H1 (cell line): ENCODE data around the gene ZBTB47. TPM values are rescaled to one million over a fixed set of nuclear protein-coding genes. Genes with fewer than 3 reads are reported as not detected.

Experiments used
- CTCF ChIA-PET: fragments of 300-600 bp; sonication (Branson Sonifier 250); formaldehyde crosslinking; loops from one replicate; lab custom pipeline; 2021; ENCODE audit not compliant: partially characterized antibody; lab: Charles Lee
- POLR2A ChIA-PET: fragments of 300-600 bp; sonication (Branson Sonifier 250); formaldehyde crosslinking; loops from one replicate; lab custom pipeline; 2021; ENCODE audit warnings: inconsistent platforms; ENCODE audit not compliant: partially characterized antibody; lab: Charles Lee
- DNase-seq, 2 experiments: peaks; one replicate each; pipeline versions ENCODE4 v3.0.0 to v3.0.0-alpha.2; 2010 to 2022; ENCODE audit warnings: low spot score in 2 of 2, low read depth in 1 of 2, mixed read lengths in 1 of 2
- FAIRE-seq: peaks from 2 replicates; lab custom pipeline; 2011; peaks lifted over from hg19 to GRCh38; lab: Jason Lieb, UNC
- H2AFZ ChIP-seq: 2 replicates; pipeline ENCODE4 v1.8.1; 2012; ENCODE audit warnings: low read length, inconsistent platforms
- H2AK5ac ChIP-seq: 2 replicates; pipeline ENCODE4 v1.6.1; 2013; ENCODE audit warnings: low read depth, low read length
- H2BK120ac ChIP-seq: replicated peaks from 2 replicates; pipeline ENCODE3; 2013; ENCODE audit warnings: low read depth, low read length, inconsistent platforms
- H2BK12ac ChIP-seq: 2 replicates; pipeline ENCODE4 v1.6.1; 2013; ENCODE audit warnings: low read depth, low read length
- H2BK15ac ChIP-seq: 2 replicates; pipeline ENCODE4 v1.6.1; 2013; ENCODE audit warnings: low read length
- H2BK20ac ChIP-seq: 2 replicates; pipeline ENCODE4 v1.6.1; 2013; ENCODE audit warnings: low read length
- H2BK5ac ChIP-seq: 2 replicates; pipeline ENCODE4 v1.6.1; 2013; ENCODE audit warnings: low read depth, low read length
- H3K14ac ChIP-seq: 2 replicates; pipeline ENCODE4 v1.6.1; 2013; ENCODE audit warnings: inconsistent platforms; ENCODE audit not compliant: insufficient read length
- H3K18ac ChIP-seq: 2 replicates; pipeline ENCODE4 v1.6.1; 2013; ENCODE audit warnings: low read length; ENCODE audit errors: extremely low read depth
- H3K23ac ChIP-seq: 2 replicates; pipeline ENCODE4 v1.6.1; 2013; ENCODE audit warnings: inconsistent platforms; ENCODE audit not compliant: insufficient read length
- H3K23me2 ChIP-seq: 2 replicates; pipeline ENCODE4 v1.6.1; 2013; ENCODE audit warnings: low read depth, low read length
- H3K27ac ChIP-seq: 2 replicates; pipeline ENCODE4 v1.6.1; 2011; ENCODE audit warnings: low read depth, low read length, inconsistent platforms
- H3K27me3 ChIP-seq, 4 experiments: replicated peaks in 1 of 4; 1 replicate in 1 of 4; 2 replicates in 3 of 4; pipeline versions ENCODE4 v1.6.1 to v1.8.1; 2011 to 2013; ENCODE audit warnings: low read length in 3 of 4, mild to moderate bottlenecking in 3 of 4, inconsistent platforms in 2 of 4, mixed read lengths in 2 of 4, moderate library complexity in 1 of 4; ENCODE audit not compliant: control insufficient read depth in 3 of 4, insufficient read depth in 3 of 4; ENCODE audit errors: extremely low read depth in 1 of 4
- H3K36me3 ChIP-seq, 4 experiments: 2 replicates each; pipeline versions ENCODE4 v1.6.1 to v1.8.1; 2011 to 2013; ENCODE audit warnings: mild to moderate bottlenecking in 4 of 4, low read length in 3 of 4, moderate library complexity in 2 of 4, control low read depth in 1 of 4, inconsistent platforms in 1 of 4; ENCODE audit not compliant: insufficient read depth in 4 of 4, control insufficient read depth in 2 of 4
- H3K4ac ChIP-seq: replicated peaks from 2 replicates; pipeline ENCODE3; 2013; ENCODE audit warnings: low read length, low read depth, mixed read lengths, inconsistent platforms; ENCODE audit not compliant: insufficient read length
- H3K4me1 ChIP-seq, 4 experiments: replicated peaks in 1 of 4; 1 replicate in 1 of 4; 2 replicates in 3 of 4; pipeline versions ENCODE4 v1.6.1 to v1.8.1; 2011 to 2013; ENCODE audit warnings: low read length in 3 of 4, inconsistent platforms in 2 of 4, mixed read lengths in 1 of 4; ENCODE audit not compliant: insufficient read depth in 4 of 4, control insufficient read depth in 3 of 4
- H3K4me2 ChIP-seq, 2 experiments: 2 replicates each; pipeline versions ENCODE4 v1.6.1 to v1.8.1; 2011 to 2013; ENCODE audit warnings: low read depth in 2 of 2, low read length in 2 of 2, control low read depth in 1 of 2, inconsistent platforms in 1 of 2, mild to moderate bottlenecking in 1 of 2; ENCODE audit not compliant: insufficient read depth in 1 of 2
- H3K4me3 ChIP-seq, 4 experiments: fragments of 200-600, 300-600 bp in 1 of 4; sonication (generic), shearing (Covaris generic), sonication (Bioruptor Twin) in 1 of 4; 2 replicates each; pipeline versions ENCODE4 v1.5.1 to v1.8.1; 2011 to 2016; ENCODE audit warnings: low read length in 4 of 4, low read depth in 3 of 4, control low read depth in 2 of 4, inconsistent platforms in 2 of 4, mild to moderate bottlenecking in 2 of 4, mixed read lengths in 1 of 4, moderate library complexity in 1 of 4; ENCODE audit not compliant: insufficient read depth in 2 of 4; ENCODE audit errors: extremely low read depth in 1 of 4
- H3K56ac ChIP-seq: replicated peaks from 2 replicates; pipeline ENCODE3; 2013; ENCODE audit warnings: low read depth, mild to moderate bottlenecking, mixed read lengths, low read length, inconsistent platforms; ENCODE audit not compliant: insufficient read length
- H3K79me1 ChIP-seq: 2 replicates; pipeline ENCODE4 v1.6.1; 2013; ENCODE audit warnings: low read depth, low read length, control low read depth
- H3K79me2 ChIP-seq, 2 experiments: 2 replicates each; pipeline versions ENCODE4 v1.6.1 to v1.8.1; 2012 to 2013; ENCODE audit warnings: low read length in 2 of 2, mild to moderate bottlenecking in 2 of 2, inconsistent platforms in 1 of 2; ENCODE audit not compliant: insufficient read depth in 2 of 2, control insufficient read depth in 1 of 2
- H3K9ac ChIP-seq, 4 experiments: replicated peaks in 1 of 4; 1 replicate in 1 of 4; 2 replicates in 3 of 4; pipeline versions ENCODE4 v1.6.1 to v1.8.1; 2011 to 2013; ENCODE audit warnings: low read depth in 3 of 4, low read length in 3 of 4, control low read depth in 2 of 4, mild to moderate bottlenecking in 2 of 4, moderate library complexity in 2 of 4, inconsistent platforms in 1 of 4; ENCODE audit errors: extremely low read depth in 1 of 4
- H3K9me3 ChIP-seq, 2 experiments: 2 replicates each; pipeline versions ENCODE4 v1.6.1 to v1.8.1; 2012 to 2013; ENCODE audit warnings: mild to moderate bottlenecking in 2 of 2, moderate library complexity in 2 of 2, control low read depth in 1 of 2, inconsistent platforms in 1 of 2, low read depth in 1 of 2, low read length in 1 of 2, mixed read lengths in 1 of 2; ENCODE audit not compliant: insufficient read depth in 2 of 2
- H4K20me1 ChIP-seq, 2 experiments: replicated peaks in 1 of 2; 2 replicates each; pipeline versions ENCODE3 to v1.8.1; 2011 to 2013; ENCODE audit warnings: inconsistent platforms in 2 of 2, low read length in 2 of 2, mild to moderate bottlenecking in 1 of 2; ENCODE audit not compliant: insufficient read depth in 2 of 2, control insufficient read depth in 1 of 2
- H4K5ac ChIP-seq: 2 replicates; pipeline ENCODE4 v1.6.1; 2013; ENCODE audit warnings: low read length, low read depth, mixed read lengths, inconsistent platforms; ENCODE audit not compliant: insufficient read length
- H4K8ac ChIP-seq: 2 replicates; pipeline ENCODE4 v1.8.0; 2013; ENCODE audit warnings: mild to moderate bottlenecking, moderate library complexity, low read length, inconsistent platforms; ENCODE audit not compliant: insufficient read depth; ENCODE audit errors: extremely low read depth
- H4K91ac ChIP-seq: replicated peaks from 2 replicates; pipeline ENCODE3; 2013; ENCODE audit warnings: low read length, mixed read lengths, inconsistent platforms; ENCODE audit not compliant: insufficient read length
- ASH2L ChIP-seq: fragments of 200-600, 300-600 bp; sonication (generic); IDR thresholded peaks from one replicate; pipeline ENCODE4 v1.7.1; 2017; ENCODE audit warnings: low read length
- BACH1 ChIP-seq: IDR thresholded peaks from 2 replicates; pipeline ENCODE4 v1.6.1; 2012; ENCODE audit warnings: low read length, improper control_type of control experiment
- HDAC2 ChIP-seq, 2 experiments: fragments of 300-600 bp in 1 of 2; sonication (generic) in 1 of 2; IDR thresholded peaks; 2 replicates each; pipeline ENCODE4 v1.6.1; 2011 to 2012; ENCODE audit warnings: low read depth in 2 of 2, low read length in 2 of 2, mild to moderate bottlenecking in 2 of 2, moderate library complexity in 2 of 2, borderline replicate concordance in 1 of 2, inconsistent platforms in 1 of 2
- KDM5A ChIP-seq: fragments of 200-600 bp; IDR thresholded peaks from 2 replicates; pipeline ENCODE4 v1.7.1; 2012; ENCODE audit warnings: mild to moderate bottlenecking, low read length, inconsistent platforms, mixed read lengths
- POU5F1 ChIP-seq: IDR thresholded peaks from 2 replicates; pipeline ENCODE4 v1.6.1; 2011; ENCODE audit warnings: low read depth, mild to moderate bottlenecking, low read length, moderate library complexity
- SP1 ChIP-seq: IDR thresholded peaks from 2 replicates; pipeline ENCODE4 v1.6.1; 2011; ENCODE audit warnings: low read depth, low read length
- SP4 ChIP-seq: IDR thresholded peaks from 2 replicates; pipeline ENCODE4 v1.6.1; 2012; ENCODE audit warnings: low read length, inconsistent platforms
- SUZ12 ChIP-seq: fragments of 200-600 bp; sonication (generic); IDR thresholded peaks from 2 replicates; pipeline ENCODE4 v1.6.1; 2012; ENCODE audit warnings: mild to moderate bottlenecking, inconsistent platforms, low read length, moderate library complexity, mixed read lengths
- WGBS, 2 experiments: shearing (Covaris generic) in 1 of 2; methylation state at CpG; one replicate each; pipeline versions ENCODE4 v1.1.6 to v1.1.7; 2013 to 2015; ENCODE audit warnings: low lambda C conversion rate in 2 of 2, mixed read lengths in 2 of 2, inconsistent platforms in 1 of 2, low coverage in 1 of 2, missing lambda C conversion rate in 1 of 2; ENCODE audit not compliant: insufficient replicate concordance in 2 of 2, insufficient coverage in 1 of 2, insufficient read length in 1 of 2; ENCODE audit errors: extremely low coverage in 1 of 2, missing lambda C conversion rate in 1 of 2; 5-methylcytosine and 5-hydroxymethylcytosine counted together
- long read RNA-seq, 2 experiments: library from RNA in 1 of 2; library from capped mRNA in 1 of 2; stranded (forward); transcript quantifications; one replicate each; pipeline ENCODE4 v2.0.0, GENCODE V29; 2021; ENCODE audit warnings: inconsistent platforms in 1 of 2
- polyA minus RNA-seq, 3 experiments: library from RNA; depleted of rRNA, polyadenylated mRNA; stranded (reverse); fragments of >200 nt; gene quantifications; 1 replicate in 2 of 3; 2 replicates in 1 of 3; pipeline ENCODE4 v1.2.3, GENCODE V29; 2011
- polyA plus RNA-seq, 7 experiments: library from polyadenylated mRNA; depleted of rRNA in 3 of 7; stranded (reverse) in 5 of 7; unstranded in 2 of 7; fragments of >200 nt in 5 of 7; fragments of 200-250 nt in 2 of 7; gene quantifications; 1 replicate in 5 of 7; 2 replicates in 1 of 7; 4 replicates in 1 of 7; pipeline versions ENCODE4 v1.2.1 to v1.2.3, GENCODE V29; 2011 to 2013; ENCODE audit warnings: missing spikeins in 2 of 7, mixed read lengths in 2 of 7
- total RNA-seq: library from RNA; stranded (reverse); fragmentation: NEBNext Ultra II Directional; extraction: Animal tissue kit (Norgen Biotek cat#: 25700); gene quantifications from 2 replicates; pipeline ENCODE4 v1.2.1, GENCODE V29; 2021

ZBTB47 gene
- 4.0 and 4.1 TPM in 2 replicates for total RNA-seq
- 2.8 and 3.7 TPM in 2 replicates for polyA plus RNA-seq (2011; rRNA removed)
- 3.4 TPM for polyA plus RNA-seq (2011; cell fraction: cytosol; rRNA removed)
- 6.1 TPM for polyA plus RNA-seq (2011; cell fraction: nucleus; rRNA removed)
- polyA plus RNA-seq (2012, experiment 1 of 2), result 1.8 to 3.5 TPM (median 2.6 TPM) in 4 replicates
- polyA plus RNA-seq (2012, experiment 2 of 2), result 1.3 TPM
- 1.3 TPM for polyA plus RNA-seq (2013, experiment 1 of 2)
- 1.3 TPM for polyA plus RNA-seq (2013, experiment 2 of 2)
- 3.6 and 5.6 TPM in 2 replicates for polyA minus RNA-seq (2011; rRNA and poly(A)+ RNA removed)
- 2.4 TPM for polyA minus RNA-seq (2011; cell fraction: cytosol; rRNA and poly(A)+ RNA removed)
- 6.8 TPM for polyA minus RNA-seq (2011; cell fraction: nucleus; rRNA and poly(A)+ RNA removed)
- long read RNA-seq, experiment 1, result 0 reads
- long read RNA-seq, experiment 2, result 0 reads

DNA sequence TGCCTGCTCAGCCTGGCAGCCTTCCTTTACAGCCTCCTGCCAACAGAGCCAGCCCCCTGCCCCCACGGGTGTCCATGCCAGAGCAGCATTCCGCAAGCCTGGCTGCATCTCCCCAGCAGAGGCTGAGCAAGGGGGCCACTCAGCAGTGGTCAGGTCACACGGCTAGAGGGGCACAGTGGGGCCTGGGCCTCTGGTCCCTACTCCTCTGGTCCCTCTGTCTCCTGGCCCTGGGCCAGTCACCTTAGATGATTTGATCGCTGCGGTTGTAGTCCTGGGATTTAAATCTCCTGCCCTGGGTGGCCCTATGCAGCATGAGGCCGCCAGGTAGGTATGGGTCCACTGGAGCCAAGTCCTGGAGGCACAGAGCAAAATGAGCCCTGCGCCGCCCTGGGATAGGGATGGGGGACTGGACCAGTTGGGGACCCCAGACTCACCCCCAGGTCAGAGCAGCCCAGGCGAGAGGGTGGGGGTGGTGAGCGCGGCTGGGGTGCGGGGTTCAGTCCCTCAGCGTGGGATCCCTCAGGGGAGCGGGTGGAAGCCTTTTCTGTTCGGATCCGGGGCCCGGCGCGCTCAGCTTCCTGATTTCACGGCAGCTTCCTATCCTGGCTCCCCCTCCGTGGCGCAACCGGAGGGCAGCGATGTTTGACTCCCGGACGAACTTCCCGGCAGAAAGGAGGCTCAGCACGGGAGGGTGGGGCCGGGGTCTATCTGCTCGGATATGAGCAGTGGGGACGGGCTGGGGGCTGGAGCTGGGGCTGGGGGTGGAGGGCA lies at the start of gene ZBTB47:
TSS of gene ZBTB47 (plus strand) at position 138 of the 771 bp plus-strand sequence. CDS start 4,659 bp downstream, outside the sequence.
- Histone ChIP-seq H3K18ac (peak within 1 kb of the TSS; percentile 90), H3K23me2 (peaks cover 3% of the 10 kb centered on the region; the same call in 1 of the 2 replicates), H4K5ac (no peak within 1 kb of the TSS), H4K20me1 (peaks cover 0 to 2% of the 10 kb centered on the region in 2 experiments), H3K79me1 (0 out of 2 replicates have a peak, but pooled peaks cover 2% of the 10 kb centered on the region), H3K9ac (peak within 1 kb of the TSS; percentile 21 to 92 (median 71); a peak in 6 of 7 replicates), H3K27ac (no peak within 1 kb of the TSS; the same call in 1 of the 2 replicates), H2BK15ac (peak within 1 kb of the TSS; percentile 97), H3K23ac (no peak within 1 kb of the TSS), H2BK20ac (0 out of 2 replicates have a peak within 1 kb of the TSS, but pooled peaks have one; percentile 0), H3K4me2 (peak within 1 kb of the TSS; percentile 53 to 91), H3K14ac (no peak within 1 kb of the TSS), H2BK5ac (peak within 1 kb of the TSS; percentile 66), H3K4me1 (peaks cover 6 to 35% (median 29%) of the 10 kb centered on the region in 4 experiments), H2BK120ac (no peak within 1 kb of the TSS), H3K9me3 (no peaks in the 10 kb centered on the region), H3K27me3 (no peaks in the 10 kb centered on the region), H3K79me2 (no peaks in the 10 kb centered on the region), H2BK12ac (peak within 1 kb of the TSS; percentile 56; the same call in 1 of the 2 replicates), H4K91ac (peak within 1 kb of the TSS; percentile 58), H4K8ac (peak within 1 kb of the TSS; percentile 87), H3K4me3 (peak within 1 kb of the TSS; percentile 48 to 74 (median 52)), H3K36me3 (peaks cover 0 to 3% (median under 1%) of the 10 kb centered on the region in 4 experiments; a peak in 3 of 8 replicates), H3K56ac (peak within 1 kb of the TSS; percentile 50), H2AK5ac (peak within 1 kb of the TSS; percentile 7; the same call in 1 of the 2 replicates), H3K4ac (no peak within 1 kb of the TSS), H2AFZ (no peak within 1 kb of the TSS)
- WGBS, 2 experiments, result 30% methylated on average over 9 of the region's 31 CpGs; no CpG with 5 or more reads in 1 of the 2 experiments
- DNase-seq (peak in 1 of 2 experiments; percentile 58), FAIRE-seq (no peak)
- ChIA-PET POLR2A (interaction anchor here (0.9 to 3.3 kb wide), 5 partner anchors 12 to 96 kb away, joined by 3 to 13 read pairs (median 4); partner anchors contain the start of gene NKTR), CTCF (interaction anchor here (0.8 to 2.0 kb wide), 6 partner anchors 26 to 104 kb away, joined by 3 to 7 read pairs (median 3); no protein-coding TSS in a partner anchor)
- TF ChIP-seq SUZ12, result no peak
- no peak for TF ChIP-seq SP4
- TF ChIP-seq HDAC2 (IDR thresholded peaks at IDR 0.05; ENCODE audit: borderline replicate concordance in 1 of 2, low read depth in 2 of 2, low read length in 2 of 2), result no peak
- no peak for TF ChIP-seq ASH2L
- no peak for TF ChIP-seq KDM5A
- TF ChIP-seq SP1, result no peak
- TF ChIP-seq POU5F1, result no peak
- no peak for TF ChIP-seq BACH1
